NCI-H1092 (cell line): ENCODE measurements around the gene CHTF18.
"Not testable (repeated sequence)": the region's sequence is repeated elsewhere in the genome, so short reads cannot be mapped to it uniquely, and the experiment has no call there.

Experiments
- DNase-seq: peaks from one replicate; lab custom pipeline; 2025; lab: John Stamatoyannopoulos, UW

The CHTF18 gene

DNA sequence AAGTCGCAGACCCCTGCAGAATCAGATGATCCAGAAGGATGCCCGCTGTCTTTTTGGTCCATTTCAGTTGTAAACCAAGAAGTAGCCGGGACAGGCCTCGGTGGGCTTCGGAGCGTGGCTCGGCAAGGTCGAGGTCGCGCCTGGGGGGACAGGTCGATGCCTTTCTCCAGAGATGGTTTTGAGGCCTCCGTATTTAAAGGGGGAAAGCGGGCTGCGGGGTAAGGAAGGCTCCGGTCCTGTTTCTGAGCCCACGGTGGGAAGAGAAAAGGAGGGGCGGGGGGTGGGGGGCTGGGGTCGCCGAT, 19.6 kb downstream of the CHTF18 start:
- no peak for DNase-seq

DNA sequence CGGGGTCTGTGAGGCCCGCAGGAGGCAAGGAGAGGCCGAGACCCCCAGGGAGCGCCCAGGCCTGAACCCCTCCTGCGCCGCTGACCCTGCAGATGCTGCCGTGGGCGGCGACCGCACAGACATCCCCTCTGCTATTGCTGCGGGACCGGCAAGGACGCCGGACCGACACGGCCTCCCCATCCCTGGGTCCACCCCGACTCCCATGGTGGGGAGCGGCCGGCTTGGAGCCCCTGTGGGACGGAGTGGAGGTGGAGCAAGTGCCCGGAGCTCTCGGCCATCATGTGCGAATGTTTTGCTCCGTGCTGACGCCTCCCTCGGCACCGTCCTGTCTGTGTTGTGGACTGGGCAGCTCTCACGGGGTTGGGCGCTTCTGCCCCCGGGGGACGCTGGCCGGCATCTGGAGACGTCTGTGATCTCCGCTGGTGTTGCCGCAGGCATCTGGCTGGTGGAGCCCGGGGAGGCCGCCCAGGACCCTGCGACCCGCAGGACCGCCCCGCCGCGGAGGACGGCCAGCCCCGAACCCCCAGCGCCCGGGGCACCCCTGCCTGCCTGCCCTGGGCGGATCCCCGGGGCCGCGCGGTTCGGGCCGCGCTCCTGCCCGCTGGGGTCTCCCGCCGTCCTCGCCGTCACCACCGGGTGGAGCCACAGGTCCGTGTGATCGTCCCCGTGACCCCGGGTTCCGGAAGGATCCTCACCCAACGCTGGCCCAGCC, 24.9 kb downstream of the CHTF18 start:
- no peak for DNase-seq

DNA sequence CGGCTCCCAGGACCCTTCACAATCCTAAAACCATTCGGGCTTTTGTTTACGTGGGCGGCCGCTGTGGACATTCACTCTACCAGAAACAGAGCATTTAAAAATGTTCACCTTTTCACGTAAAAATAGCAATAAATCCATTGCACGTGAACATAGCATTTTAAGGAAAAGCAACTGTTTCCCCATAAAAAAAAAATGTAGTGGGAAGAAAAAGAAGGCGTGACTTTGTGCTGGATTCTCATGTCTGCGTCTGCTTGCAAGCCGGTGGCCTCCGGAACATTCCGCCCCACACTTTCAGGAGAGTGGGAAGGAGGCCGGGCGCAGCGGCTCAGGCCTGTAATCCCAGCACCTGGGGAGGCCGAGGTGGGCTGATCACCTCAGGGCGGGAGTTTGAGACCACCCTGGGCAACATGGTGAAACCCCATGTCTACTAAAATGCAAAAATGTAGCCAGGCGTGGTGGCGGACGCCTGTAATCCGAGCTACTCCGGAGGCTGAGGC, 25.5 kb downstream of the CHTF18 start:
- no peak for DNase-seq

DNA sequence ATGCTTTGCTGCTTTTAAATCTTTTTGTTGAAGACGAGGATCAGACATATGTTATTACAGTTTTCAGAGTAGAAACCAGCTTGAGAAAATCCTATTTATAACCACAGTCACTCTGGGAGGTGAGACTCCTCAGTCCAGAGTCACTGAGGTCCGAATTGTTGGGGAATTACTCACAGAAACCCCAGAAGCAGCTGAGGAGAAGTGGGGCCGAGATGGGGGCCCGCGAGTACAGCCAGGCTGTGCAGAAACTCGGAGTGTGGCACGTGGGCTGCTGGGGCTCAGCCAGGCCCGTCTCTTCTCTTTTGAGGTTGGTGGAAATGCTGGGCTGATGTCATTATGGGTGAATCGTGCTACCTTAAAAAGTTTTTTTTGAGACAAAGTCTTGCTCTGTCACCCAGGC, 26.6 kb downstream of the CHTF18 start:
- no peak for DNase-seq

DNA sequence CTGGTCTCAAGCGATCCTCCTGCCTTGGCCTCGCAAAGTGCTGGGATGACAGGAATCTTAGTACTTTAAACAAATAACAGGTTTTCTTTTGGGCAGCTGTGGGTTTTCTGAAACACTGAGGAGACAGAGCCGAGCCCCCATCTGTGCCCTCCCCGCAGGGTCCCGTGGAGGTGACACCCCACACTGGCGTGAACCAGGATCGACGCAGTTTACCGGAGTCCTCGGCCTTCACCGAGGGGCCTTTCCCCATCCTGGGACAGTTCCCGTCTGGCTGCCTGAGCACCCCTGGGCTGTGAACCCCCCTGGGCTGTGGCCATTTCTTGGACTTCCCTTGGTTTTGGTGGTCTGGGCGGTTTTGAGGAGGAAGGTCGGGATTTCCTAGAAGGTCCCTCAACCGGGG, 27.4 kb downstream of the CHTF18 start:
- DNase-seq = no peak

DNA sequence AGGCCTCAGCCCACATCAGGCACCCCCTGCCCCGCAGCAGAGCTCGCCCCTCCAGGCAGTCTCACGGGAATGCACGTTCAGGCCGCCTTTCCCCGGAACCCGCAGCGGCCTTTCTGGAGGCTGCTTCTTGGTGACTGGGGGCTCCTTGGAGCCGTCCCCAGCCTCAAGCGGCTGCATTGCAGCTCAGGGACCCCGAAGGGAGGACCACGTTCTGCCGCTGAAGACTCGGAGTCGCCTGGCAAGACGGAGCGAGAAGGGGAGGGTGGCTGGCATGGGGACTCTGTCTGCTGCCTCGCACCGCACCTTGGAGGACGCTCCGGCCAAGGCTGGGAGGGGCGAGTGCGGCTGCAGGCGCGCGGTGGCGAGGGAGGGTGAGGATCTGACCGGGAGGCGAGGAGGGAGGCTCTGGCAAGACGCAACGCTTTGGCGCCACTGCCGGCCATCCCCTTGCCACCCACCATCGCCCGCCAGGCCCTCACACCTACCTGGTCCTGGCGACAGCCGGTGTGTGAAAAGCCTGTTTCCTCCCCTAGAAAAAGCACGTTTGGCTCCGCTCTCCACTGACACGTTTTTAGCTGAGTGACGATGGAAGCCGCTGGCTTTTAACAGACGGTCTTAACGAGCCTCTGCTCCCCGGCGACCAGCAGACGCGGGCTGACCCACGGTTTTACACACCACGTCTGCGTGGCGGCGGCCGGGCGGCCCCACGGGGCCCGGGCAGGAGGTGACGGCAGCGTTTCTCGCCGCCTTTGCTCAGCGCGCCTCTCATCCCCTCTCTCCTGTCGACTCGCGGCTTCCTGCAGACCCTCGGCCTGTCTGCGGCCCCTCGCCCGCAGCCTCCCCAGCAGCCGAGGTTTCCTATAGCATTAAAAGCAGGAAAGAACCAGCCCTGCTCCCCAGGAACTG, 28.8 kb downstream of the CHTF18 start:
- DNase-seq = no peak

DNA sequence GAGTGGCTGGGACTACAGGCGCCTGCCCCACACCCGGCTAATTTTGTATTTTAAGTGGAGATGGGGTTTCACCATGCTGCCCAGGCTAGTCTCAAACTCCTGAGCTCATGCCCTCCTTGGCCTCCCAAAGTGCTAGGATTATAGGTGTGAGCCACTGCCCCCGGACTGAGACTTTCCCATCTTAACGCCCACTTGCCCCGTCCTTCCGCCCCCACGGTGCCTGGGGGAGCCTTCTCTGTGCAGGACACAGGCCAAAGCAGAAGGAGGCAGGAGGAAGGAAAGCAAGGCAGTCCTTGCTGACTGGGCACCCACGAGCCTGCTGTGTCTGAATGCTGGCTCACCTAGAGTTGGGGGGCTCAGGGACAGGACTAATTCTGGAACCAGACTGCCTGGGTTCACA, 29.7 kb downstream of the CHTF18 start:
- no peak for DNase-seq

DNA sequence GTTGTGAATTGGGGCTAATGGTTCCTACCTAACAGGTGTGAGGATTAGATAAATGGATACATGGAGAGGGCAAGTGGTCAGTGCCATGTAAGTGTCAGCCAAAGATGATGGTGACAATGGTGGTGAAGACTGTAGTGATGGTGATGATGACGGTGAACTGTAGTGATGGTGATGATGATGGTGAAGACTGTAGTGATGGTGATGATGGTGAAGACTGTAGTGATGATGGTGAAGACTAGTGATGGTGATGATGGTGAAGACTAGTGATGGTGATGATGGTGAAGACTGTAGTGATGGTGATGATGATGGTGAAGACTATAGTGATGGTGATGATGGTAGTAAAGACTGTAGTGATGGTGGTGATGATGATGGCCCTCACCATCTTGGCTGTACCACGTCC, 30.2 kb downstream of the CHTF18 start:
- no peak for DNase-seq

DNA sequence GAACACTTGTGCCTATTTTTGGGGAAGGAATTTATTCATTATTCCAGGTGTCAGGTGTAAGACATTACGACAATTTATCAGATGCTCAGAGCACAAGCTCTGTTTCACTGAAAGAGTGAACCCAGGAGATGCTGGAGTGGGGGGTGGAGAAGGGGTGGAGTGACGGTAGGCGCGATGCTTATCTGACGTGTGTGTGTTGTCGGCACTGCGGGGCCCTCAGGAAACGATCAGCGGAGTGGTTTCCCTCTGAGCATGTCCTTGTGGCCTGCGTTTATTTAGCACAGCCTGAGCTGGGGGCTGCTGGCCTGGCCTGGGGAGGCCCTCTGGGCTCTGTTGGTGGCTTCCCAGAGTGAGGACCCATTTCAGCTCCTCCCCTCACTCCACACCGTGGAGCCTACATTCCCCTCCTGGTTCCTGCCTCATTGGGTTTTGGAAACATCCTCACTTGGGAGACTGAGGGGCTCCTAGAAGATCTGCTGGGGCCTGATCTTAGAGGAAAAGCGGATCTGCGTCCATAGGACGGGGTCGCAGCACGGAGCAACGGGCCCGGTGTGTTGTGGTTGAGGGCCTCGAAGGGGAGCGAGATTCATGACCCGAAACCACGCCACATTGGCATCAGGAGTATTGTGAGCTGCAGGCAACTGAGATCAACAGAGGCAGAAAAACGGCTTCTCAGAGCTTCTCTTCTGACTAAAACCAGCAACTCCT, 31.1 kb downstream of the CHTF18 start:
- no peak for DNase-seq

DNA sequence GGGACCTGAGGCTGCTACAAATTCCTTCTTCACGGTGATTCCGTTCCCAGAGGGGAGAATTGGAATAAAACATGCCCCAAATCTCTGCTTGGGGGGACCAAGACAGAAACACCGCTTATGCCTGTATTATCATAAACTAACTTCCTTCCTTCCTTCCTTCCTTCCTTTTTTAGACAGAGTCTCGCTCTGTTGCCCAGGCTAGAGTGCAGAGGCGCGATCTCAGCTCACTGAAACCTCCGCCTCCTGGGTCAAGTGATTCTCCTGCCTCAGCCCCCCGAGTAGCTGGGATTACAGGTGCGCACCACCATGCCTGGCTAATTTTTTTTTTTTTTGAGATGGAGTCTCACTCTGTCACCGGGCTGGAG, 31.6 kb downstream of the CHTF18 start:
- not testable (repeated sequence) for DNase-seq

DNA sequence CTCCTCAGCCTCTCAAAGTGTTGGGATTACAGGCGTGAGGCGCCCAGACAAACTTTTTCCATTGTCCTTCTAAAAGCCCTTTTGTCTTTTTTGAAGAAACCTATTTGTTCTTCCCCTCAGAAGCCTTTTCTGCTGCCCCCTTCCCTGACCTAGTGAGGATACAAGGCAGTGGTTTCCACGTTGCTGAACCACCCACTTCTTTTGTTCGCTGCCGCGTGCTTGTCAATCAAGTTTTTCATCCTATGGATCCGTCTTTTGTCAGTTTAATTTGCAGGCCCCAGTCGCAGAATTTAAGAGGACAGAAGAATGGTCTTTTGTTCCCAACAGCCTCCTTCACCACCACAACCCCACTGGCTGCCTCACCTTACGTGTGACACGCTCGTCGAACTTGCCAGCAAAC, 32.3 kb downstream of the CHTF18 start:
- DNase-seq = no peak

DNA sequence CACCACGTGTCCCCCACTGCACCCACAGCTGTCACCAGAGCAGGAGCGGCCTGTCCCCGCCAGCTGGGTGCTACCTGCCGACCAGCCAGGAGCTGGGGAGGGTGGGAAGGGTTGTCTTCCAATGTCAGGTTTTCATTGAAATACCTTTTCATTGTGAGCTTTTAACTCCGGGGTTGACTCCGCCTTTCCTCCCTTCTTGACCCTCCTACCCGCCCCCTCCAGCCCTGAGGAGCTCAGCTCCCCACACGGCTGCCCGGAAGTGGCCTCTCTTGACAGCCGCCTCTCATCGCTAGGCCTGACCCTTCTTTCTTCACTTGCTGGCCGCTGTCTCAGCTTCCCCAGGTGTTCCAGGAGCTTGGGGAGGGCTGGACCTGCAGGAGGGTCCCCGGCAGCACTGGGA, 33.3 kb downstream of the CHTF18 start:
- DNase-seq = no peak

DNA sequence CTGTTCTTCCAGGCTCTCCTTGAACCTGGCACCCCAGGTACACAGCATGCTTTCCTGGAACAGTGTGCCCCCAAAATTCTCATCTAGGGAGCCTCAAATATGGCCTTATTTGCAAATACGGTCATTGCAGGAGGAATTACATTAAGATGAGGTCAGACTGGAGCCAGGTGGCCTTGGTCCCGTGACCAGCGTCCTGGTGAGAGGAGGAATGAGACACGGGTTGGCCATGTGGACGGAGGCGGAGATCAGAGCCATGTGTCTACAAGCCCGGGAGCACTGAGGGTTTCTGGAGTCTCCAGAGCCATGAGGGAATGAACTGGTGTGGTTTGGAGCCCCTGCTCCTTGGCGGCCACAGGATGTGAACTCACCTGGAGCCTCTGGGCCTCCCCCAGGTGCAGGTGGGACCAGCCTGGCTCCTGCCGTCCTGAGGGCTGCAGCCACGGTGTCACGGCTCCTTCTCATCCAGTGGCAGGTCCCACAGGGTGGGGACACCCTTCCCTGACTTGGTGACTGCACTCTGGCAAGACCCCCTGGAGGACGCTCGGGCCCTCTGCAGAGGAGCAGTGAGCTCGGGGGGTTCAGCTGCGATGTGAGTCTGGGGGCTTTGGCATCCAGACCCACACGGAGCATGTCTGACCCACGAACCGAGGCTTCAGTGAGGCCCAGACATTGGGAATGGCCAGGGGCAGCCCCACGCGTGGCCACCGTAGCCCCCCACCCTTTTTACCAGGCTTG, 33.9 kb downstream of the CHTF18 start:
- DNase-seq = no peak

DNA sequence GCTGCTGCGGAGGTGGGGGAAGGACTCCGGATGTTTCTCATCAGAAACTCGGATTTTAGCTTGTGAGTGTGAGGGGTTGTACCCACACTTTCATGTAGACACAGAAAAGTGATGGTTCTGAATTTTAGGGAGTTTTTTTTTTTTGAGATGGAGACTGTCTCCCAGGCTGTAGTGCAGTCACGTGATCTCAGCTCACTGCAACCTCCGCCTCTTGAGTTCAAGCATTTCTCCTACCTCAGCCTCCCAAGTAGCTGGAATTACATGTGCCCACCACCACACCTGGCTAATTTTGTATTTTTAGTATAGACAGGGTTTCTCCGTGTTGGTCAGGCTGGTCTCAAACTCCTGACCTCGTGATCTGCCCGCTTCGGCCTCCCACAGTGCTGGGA, 34.5 kb downstream of the CHTF18 start:
- no peak for DNase-seq

DNA sequence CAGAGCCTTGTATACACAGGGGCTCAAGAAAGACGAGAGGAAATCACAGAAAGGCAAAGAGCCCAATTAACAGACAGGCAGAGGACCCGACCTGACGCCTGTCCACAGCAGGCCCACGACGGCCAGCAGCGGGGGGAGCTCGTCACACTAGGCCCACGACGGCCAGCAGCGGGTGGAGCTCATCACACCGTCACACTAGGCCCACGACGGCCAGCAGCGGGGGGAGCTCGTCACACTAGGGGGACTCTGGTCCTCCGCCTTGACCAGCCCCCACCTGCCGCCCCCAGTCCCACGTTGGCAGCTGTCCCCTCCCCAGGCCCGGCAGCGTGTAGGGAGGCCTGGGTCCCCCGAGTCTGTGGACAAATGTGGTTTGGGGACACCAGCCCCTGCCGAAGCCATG, 35.8 kb downstream of the CHTF18 start:
- DNase-seq = no peak

DNA sequence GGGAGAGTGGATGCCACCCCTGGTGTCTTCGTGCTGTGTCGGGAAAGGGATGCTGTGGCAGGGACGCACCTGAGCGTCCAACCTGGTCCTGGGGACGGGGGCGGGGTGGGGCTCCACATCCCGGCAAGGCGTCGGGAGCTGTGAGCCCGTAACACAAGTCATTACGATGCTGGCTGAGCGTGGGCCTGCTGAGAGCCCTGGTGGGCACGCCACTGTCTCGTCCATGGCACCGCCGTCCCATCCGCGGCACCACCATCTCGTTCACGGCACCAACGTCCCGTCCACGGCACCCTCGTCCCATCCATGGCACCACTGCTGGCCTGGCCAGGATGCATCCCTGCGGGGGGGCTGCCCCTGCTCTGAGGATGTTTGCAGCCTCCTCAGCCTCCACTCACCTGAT, 36.2 kb downstream of the CHTF18 start:
- no peak for DNase-seq

DNA sequence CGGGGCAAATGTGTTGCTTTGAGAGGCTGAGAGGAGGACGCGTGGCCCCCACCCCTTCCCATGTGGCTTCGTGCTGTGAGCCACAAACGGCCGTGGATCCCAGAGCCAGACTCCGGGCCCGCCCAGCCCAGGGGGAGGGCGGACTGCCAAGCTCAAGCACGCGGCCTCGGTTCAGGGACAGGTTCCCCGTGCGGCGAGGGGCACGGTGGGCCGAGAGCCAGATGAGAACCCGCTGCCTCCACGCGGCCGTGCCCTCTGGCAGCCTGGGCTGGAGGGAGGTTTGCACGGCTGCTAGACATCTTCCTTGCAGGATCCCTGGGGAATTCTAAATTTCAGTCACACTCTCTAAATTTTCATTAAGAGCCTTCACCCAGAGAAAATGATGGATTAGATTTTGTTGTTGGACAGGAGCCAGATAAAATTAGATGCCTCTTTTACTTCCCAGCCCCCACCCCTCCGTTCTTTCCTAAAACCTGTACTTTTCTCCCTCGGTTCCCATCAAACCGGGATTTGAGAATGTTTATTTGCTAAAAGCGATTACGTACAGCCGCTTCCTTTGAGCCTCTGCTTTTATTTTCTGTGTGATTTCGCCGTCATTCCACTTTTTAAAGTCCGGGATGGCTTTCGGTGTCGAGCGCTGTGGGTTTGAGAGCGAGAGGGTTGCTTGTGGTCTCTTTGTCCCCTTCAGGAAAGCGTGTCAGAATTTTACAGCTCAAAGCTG, 37.1 kb downstream of the CHTF18 start:
- peak; percentile 27 for DNase-seq

DNA sequence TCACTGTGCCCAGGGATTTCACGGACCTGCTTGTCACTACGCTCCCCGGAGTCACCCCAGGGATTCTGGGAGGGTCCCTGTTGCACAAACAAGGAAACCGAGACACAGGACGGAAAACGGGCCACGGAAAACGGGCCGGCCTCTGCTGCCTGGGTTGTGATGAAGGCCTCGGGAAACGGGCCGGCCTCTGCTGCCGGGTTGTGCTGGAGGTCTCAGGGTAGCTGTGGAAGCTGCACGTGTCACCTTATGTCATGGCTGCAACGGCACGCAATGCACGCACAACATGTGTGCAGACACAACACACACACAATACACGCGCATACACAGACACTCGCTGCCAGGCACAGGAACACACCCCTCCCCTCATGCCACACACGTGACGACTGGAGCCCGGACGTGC, 39.1 kb downstream of the CHTF18 start:
- DNase-seq = no peak

DNA sequence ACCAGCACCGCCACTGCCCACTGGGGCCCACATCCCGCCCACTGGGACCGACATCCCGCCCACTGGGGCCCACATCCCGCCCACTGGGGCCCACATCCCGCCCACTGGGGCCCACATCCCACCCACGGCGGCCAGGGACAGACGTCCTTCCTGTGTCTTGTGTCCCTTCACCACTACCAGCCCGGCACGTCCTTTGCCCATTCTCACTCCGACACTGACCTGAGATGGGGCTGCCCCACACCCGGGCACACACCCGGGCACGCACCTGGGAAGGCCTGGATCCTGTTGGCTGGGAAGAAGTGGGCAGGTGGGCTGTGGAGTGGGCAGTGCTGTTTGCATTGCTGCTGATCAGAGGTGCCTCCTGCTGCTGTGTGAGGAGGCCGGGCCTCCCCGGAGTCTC, 40.5 kb downstream of the CHTF18 start:
- DNase-seq = no peak

DNA sequence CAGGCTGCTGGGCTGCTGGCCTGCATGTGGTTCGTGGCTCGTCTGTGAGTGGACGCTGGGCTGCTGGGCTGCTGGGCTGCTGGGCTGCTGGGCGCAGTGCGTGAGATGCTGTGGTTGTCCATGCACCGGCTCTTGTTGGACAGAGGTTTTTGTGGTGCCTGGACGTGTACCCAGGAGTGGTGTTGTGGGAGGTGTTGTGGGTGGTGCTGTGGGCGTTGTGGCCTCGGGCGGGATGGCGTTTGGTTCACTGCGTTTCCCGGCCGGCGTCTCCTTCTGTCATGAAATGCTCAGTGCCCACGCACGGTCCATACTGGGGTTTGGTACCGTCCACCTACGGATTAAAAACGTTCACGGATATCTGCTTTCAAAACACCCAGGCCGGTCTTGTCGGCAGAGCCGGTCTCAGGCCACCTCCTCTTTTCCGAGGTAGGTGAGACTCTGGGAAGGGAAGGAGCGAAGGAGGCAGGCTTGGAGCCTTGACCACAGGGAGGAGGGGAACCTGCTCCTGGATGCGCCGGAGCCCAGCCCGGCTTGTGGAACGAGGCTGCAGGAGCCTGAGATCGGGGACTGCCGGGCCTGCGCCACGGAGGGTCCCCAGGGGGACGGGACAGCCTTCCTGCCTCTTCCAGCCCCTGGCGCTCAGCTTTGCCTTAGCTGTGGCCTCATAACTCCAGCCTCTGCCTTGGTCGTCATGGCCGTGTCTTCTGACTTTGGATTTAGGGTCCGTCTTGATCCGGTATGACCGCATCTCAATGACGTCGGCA, 41.9 kb downstream of the CHTF18 start:
- DNase-seq = no peak
